Colonic mucosa (tissue), 4 donors: ENCODE data around the gene HESX1. TPM values are rescaled to one million over a fixed set of nuclear protein-coding genes. Genes with fewer than 3 reads are reported as not detected.

Experiments
- DNase-seq: peaks from one replicate; pipeline ENCODE4 v3.0.0-alpha.2; 2020
- H3K27ac ChIP-seq: fragments of 200-600 bp; one replicate; pipeline ENCODE4 v1.8.0; 2021
- H3K27me3 ChIP-seq: fragments of 200-600 bp; one replicate; pipeline ENCODE4 v1.8.0; 2021
- H3K36me3 ChIP-seq: fragments of 200-600 bp; one replicate; pipeline ENCODE4 v1.8.0; 2021
- H3K4me1 ChIP-seq: fragments of 200-600 bp; one replicate; pipeline ENCODE4 v1.8.0; 2021; ENCODE audit warnings: mild to moderate bottlenecking
- H3K4me3 ChIP-seq: fragments of 200-600 bp; one replicate; pipeline ENCODE4 v1.8.0; 2021
- H3K9ac ChIP-seq, 2 donors: one replicate each; pipeline ENCODE4 v1.7.0; 2013; ENCODE audit warnings: control low read depth in 2 of 2, low read depth in 2 of 2, low read length in 2 of 2
- H3K9me3 ChIP-seq: fragments of 200-600 bp; one replicate; pipeline ENCODE4 v1.8.0; 2021
- CTCF ChIP-seq: fragments of 200-600 bp; IDR thresholded peaks from one replicate; pipeline ENCODE4 v1.8.0; 2022; ENCODE audit warnings: antibody characterized with exemption, mild to moderate bottlenecking
- intact Hi-C: fragments of 100-400 bp; cut with DNase I; formaldehyde crosslinking; loops from one replicate; pipeline ENCODE4 v1.14.1; 2022
- total RNA-seq, 2 donors: library from RNA; stranded (reverse); fragmentation: NEBNext Ultra II Directional in 1 of 2; extraction: Animal tissue kit (Norgen Biotek cat#: 25700) in 1 of 2; gene quantifications; one replicate each; pipeline ENCODE4 v1.2.1, GENCODE V29; 2021
- donor health status: healthy.
- donor health status: DM: no; HTN: no; CAD: no.
- donor health status: DM: no; HTN: no; CAD: no.

Gene HESX1
- total RNA-seq, 2 donors from 2014 or later: 0.42 to 0.48 TPM

- Histone ChIP-seq H3K4me3 (peak overlapping the region; percentile 80), H3K4me1 (peaks cover 13% of the 10 kb centered on the region), H3K27me3 (peaks cover 7% of the 10 kb centered on the region), H3K27ac (no peak overlapping the region), H3K36me3 (no peaks in the 10 kb centered on the region), H3K9me3 (no peaks in the 10 kb centered on the region), H3K9ac (no peak overlapping the region)
- no peak for DNase-seq
- intact Hi-C loops: no loop called here
- TF ChIP-seq CTCF: no peak
Measured at GRCh38 chr3:57163751-57164150, 36.0 kb downstream of the HESX1 start.

- intact Hi-C loops: no loop called here
- TF ChIP-seq CTCF: no peak
- Histone ChIP-seq H3K4me1 (peaks cover 13% of the 10 kb centered on the region), H3K27me3 (peaks cover 7% of the 10 kb centered on the region), H3K9me3 (no peaks in the 10 kb centered on the region), H3K9ac (no peak overlapping the region), H3K36me3 (no peaks in the 10 kb centered on the region), H3K4me3 (no peak overlapping the region), H3K27ac (no peak overlapping the region)
- no peak for DNase-seq
Measured at GRCh38 chr3:57161915-57162314, 37.9 kb downstream of the HESX1 start.

GRCh38 chr3:57160765-57161538, 38.8 kb downstream of the HESX1 start:
- Histone ChIP-seq H3K9me3 (no peaks in the 10 kb centered on the region), H3K27me3 (peaks cover 7% of the 10 kb centered on the region), H3K9ac (no peak overlapping the region), H3K4me1 (peaks cover 13% of the 10 kb centered on the region), H3K27ac (no peak overlapping the region), H3K36me3 (no peaks in the 10 kb centered on the region), H3K4me3 (no peak overlapping the region)
- peak; percentile 68 for DNase-seq
- no peak for TF ChIP-seq CTCF
- intact Hi-C loops: no loop called here

GRCh38 chr3:57160076-57160764, 39.6 kb downstream of the HESX1 start:
- Histone ChIP-seq H3K4me3 (no peak overlapping the region), H3K27me3 (peaks cover 7% of the 10 kb centered on the region), H3K9ac (no peak overlapping the region), H3K9me3 (no peaks in the 10 kb centered on the region), H3K36me3 (no peaks in the 10 kb centered on the region), H3K27ac (no peak overlapping the region), H3K4me1 (peaks cover 13% of the 10 kb centered on the region)
- DNase-seq: peak; percentile 36
- intact Hi-C loops: no loop called here
- no peak for TF ChIP-seq CTCF

GRCh38 chr3:57158813-57159738, 40.7 kb downstream of the HESX1 start:
- no peaks in the 10 kb centered on the region for H3K9me3 ChIP-seq
- no peaks in the 10 kb centered on the region for H3K36me3 ChIP-seq
- H3K4me1 ChIP-seq: peaks cover 10% of the 10 kb centered on the region
- no peak overlapping the region for H3K4me3 ChIP-seq
- intact Hi-C loops: no loop called here
- no peak for TF ChIP-seq CTCF
- no peaks in the 10 kb centered on the region for H3K27me3 ChIP-seq
- no peak overlapping the region for H3K9ac ChIP-seq
- no peak for DNase-seq
- H3K27ac ChIP-seq: no peak overlapping the region
